ENCODE measurements around the gene AUTS2.

AUTS2 gene

DNA sequence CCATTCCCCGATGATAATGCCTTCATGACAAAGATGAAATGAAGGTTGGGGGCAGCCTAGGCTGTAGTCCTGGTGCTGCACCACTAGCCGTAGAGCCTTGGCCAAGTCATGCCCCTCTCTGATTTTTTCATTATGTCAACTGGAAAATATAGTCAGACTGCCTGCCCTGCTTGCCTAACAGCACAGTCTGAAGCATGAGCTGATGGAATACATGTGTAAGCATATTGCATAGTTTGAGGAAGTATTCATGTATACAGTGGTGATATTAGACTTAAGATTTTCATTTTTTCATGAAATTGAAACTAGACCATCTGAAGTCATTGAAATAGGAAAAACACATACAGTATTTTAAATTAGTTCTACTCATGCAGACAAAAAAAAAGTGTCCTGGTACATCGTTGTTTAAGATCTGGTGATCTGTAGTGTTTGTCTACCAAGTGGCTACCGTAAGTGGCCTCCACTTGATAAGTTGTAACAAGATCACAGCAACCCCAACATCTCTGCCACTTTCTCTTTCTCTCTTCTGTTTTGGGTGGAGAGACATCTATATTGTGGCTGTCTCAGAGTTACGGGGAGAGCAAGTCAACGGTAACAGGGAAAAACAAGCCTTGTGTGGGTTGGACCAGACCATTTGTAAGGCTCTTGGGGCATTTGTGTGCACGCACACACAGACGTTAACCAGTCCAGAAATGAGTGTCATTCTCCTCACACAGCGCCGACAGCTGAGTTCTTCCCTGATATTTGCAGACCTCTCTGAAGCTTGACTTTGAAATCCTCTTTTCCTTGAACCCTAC, 817.1 kb downstream of the AUTS2 start:
- DNase-seq = no peak

DNA sequence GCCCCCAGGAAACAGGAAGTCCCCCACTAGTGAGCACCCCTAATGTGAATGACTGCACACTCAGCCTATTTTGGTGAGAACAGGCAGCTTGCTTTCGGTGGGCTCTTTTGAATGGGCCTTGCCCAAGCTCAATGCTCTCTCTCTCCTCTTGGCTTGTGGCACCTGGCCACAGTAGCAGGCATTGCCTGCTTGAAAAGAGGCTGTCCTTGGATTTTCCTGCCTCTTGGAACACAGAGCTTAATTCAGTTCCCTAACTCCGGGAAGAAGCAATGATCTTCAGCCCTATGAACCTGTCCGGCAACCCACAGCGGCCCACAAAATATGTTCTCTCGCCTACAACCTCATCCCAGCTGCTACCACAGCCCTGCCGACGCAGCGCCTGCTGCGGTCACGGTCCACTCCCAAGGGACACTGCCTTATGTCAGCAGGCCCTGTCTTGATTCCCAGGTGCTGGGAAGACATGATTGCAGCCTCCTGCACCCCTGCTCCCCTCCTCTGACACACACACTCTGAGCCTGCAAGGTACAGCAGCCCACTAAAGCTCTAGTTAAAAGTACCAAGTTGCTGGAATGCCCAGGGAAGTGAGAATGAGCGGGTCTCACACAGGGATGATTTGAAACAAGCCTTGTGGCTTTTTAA, 818.2 kb downstream of the AUTS2 start:
- DNase-seq = no peak

DNA sequence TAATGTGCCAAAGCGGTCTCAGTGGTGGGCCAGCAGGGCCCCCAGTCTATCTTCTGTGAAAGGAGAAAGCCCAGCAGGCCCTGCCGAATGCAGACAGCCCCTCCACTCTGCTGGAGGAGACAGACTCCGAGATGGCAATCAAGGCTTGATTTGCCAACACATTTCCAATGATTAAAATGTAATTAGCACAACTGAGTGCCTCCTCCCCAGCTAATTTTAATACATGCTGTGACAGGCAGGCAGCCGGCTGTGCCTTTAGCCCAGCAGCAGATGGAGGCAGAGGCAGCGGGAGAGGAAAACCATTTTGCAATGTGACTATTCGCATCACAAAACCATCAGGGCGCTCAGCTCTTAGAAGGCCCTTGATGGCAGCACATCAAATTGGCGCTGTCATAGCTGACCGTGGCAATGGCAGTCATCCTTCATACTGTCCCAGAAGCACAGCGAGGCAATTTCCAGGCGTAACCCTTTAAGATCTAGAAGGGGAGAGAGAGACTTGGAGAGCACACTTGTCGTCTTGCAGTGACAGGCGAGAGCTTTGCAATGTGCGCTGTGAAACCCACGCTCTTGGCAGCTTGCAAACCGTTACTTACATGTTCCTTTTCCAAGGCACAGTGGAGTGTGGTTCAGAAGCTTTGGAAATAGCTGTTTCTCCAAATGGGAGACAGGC, 818.8 kb downstream of the AUTS2 start:
- DNase-seq = no peak

DNA sequence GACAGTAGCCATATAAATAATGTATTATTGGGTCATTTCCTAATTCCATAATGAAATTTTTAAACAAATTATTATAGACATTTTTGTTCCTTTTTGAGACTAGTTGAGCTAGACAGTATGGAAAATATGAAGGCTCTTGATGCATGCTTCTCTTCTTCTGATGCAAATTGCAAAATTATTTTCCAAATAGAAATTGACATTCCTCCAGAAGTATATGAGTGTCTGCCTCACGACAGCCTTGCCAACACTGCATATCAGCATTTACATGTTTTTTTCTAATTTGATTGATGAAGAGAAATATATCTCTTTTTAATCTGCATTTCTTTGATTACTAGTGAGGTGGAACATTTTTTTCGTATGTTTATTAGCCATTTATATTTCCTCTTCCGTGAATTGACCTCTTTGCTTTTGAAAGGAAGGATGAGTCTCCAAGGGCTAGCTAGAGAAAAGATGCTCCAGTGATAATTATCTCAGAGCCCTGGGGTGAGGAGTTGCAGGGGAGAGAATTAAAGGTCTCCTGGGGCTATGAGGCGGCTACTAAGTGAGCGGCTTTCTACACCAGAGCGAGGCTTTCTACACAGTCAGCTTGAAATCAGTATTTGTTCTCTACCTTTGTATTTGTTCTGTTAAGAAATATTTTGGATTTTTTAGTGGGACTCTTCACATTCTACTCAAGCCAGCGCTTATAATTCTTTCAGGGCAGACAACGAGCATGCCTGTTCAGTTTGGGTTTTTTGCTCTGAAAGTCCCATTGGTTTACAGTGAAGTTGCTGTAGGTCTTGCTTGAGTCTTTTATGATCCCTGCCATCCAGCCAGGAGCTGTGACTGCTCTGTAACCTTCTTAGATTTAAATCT, 821.5 kb downstream of the AUTS2 start:
- no peak for DNase-seq

DNA sequence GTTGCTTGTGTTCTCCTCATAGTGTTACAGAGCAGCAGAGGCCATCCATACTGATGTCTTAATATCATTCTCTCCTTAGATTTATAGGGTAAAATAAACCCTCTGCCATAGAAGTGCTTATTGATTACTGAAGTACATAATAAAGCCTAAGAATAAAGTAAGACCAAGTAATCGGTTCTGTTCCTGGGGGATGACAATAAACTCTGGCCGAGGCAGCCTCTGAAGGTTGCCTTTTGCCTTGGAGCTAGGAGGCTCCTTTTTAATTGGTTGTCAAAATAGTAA, 822.0 kb downstream of the AUTS2 start:
- DNase-seq = no peak

DNA sequence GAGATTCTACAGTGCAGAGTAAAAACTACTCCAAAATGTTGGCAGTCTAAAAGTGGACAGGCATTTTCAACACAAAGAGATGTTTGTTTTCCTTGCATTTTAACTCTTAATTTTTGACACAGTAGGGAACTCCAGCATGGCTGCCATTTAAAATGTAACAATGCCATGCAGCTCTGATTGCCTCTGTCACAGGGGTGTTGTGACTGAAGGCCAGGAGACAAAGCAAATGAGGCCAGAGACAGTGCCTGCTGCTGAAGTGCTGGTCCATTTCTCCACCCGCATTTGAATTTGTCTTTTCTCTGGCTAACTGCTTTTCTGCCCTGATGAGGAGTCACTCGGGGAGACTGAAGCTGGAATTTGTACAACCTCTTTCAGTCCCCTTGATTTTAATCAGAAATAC, 823.0 kb downstream of the AUTS2 start:
- DNase-seq = no peak

DNA sequence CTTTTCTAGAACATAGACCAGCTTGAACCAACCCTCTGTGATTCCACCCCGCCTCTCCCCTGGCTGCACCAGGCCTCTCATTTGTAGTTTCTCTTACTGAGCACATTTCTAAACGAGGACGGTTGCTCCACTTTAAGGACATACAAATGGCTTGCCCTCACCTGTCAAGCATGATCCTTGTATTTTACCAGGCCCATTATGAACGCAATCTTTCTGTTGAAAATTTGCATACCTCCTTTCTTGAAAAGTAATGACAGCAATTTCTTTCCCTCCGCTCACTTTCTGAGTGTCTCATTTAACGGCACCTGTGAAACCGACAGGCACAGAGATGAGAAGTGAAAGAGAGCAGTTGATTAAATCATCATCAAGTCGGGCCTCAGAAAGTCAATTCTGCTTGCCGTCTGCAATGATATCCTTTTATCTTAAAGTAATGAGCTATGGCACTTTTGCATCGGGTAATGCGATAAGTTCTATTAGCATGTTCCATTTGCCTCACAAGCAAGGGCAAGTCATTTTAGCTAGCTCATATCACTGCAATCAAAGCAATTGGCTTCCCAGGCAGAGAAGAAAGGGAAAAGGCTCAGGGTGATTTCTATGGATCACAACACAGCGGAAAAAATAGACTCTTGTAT, 828.1 kb downstream of the AUTS2 start:
- DNase-seq = no peak

DNA sequence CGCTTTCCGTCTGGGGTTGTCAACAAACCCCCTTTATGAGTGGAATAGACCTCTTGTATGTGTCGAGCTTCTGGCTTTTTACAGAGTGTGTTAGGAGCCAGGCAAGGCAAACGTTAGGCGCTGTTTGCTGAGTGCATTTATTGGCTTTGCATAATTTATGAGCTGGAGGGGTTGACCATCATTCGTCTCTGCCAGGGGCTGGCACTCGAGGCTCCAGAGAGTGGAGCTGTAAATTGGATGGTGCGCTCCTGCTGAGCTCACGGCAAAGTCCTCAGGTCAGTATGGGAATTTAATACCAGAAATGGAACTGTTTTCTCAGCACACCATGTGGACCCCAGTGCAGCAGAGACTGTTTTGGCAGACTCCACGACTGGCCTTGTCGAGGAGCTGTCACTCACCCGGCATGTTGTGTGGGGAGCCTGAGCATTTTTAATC, 834.3 kb downstream of the AUTS2 start:
- no peak for DNase-seq

DNA sequence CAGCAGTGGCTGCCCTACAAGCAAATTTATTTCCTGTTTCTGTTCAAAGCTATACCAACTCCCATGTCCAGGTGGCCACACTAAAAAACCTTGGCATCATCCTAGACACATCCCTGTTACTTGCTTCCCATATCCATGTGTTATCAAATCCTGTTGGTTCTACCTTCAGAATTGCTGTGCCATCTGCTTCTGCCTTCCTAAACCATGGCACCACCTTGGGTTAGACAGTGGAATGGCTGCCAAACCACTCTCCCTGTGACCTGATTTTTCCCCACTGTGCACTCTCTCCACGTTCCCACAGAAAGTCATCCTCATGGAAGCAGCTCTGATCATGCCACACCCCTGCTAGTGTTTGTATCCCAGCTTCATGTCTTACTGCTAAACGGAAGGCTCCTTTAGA, 836.1 kb downstream of the AUTS2 start:
- no peak for DNase-seq

DNA sequence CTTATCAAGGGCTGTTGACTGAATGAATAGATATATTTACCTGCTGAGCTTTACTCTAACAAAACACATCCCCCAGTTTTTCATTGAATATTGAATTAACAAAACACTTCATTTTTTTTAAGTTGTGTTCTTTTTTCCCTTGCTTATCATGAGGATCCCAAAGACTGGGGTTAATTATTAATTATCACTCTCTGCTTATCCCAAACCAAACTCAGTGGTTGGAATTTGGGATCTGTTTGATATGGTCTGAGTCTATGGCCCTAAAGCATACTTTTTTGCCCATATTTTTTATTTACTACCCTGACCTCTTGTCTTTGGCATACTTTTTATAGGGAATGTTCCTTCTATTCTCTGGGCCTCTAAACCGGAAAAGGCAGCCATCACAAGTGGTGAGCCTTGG, 836.5 kb downstream of the AUTS2 start:
- no peak for DNase-seq

DNA sequence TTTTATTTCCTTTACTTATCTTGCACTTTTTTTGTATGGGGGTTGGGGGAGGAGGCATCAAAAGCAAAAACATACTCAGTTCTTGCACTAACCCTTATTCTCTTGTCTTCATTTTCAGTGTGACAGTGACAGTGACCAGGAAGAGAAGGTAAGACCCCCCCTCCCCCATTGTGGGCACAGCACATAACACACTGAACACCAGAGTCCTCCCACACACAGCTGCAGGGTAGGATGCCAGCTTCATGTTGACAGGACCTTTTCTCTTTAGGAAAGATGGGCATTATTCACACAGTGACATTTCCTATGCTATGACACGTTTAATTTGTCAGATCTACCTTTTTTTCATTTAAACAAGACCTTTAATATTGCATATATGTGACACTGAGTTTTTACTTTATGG, 837.4 kb downstream of the AUTS2 start:
- no peak for DNase-seq

DNA sequence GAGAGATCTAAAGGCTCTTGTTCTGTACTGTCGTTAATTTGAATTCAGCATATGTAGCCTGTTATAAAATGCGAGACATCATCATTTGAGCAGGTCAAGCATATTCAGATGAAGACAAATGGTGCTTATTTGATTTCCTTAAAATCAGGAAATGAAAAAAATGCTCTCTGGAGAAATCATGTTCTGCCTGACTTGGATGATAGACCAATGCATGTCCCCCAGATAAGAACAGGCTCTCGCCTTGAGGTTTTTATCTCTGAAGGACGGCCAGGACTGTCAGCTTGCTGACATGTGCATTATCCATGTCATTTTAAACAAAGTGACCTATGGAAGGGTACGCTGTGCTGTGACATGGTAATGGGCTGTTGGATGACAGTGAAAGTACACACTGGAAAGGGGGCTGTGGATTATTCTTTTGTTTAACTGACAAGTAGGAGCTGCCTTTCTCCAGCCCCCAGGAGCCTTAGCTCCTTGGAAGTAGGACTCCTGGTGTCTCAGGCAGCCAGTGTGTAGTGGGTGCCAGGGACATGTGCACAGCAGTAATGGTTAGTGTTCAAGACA, 838.6 kb downstream of the AUTS2 start:
- no peak for DNase-seq

DNA sequence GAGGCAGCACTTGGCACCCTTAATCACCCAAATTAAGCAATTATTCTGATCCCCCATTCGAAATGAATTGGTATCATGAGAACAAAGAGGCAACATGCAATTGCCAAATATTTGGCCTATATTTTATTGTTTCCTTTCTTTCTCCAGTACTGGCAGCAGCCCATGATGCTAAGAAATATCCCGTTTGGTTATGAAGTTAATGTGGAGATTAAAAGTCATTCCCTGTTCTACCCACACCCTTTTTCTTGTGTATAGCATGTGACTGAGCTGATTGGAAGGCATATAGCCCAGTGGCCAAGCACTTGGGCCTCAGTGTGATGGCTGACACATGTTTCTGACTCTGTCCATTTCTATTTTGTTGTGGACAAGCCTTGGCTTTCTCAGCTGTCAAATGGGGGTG, 841.4 kb downstream of the AUTS2 start:
- no peak for DNase-seq

DNA sequence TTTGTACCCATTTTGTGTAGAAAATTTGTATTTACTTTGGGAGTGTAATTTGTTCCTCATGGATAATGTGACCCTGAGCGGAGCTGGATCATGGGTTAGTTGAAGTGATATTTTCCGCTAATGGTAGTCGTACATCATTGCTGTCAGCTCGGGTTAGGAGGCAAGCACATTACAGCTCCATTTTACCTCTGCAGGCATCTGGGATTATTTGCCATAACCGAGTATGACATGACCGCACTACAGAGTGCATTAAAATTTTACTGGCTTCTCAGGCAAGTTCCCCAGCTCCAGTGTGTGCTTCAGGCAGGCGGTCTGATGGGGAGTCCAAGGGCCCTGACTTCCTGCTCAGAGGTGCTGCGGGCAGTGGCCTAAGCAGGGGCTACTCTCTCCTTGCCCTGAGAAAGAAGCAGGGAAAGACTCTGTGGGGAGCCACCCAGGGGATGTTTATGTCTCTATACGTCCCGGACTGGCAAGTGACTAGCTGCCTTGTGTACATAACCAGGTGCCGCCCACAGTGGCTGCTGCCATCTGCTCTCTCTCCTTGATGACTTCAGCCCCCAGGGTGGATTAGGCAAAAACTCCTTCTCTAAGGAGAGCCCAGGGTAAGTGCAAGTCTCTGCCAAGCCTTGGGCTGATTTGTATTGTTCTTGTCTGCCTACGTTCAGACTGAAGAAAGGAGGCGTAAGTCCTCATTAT, 848.3 kb downstream of the AUTS2 start:
- no peak for DNase-seq

DNA sequence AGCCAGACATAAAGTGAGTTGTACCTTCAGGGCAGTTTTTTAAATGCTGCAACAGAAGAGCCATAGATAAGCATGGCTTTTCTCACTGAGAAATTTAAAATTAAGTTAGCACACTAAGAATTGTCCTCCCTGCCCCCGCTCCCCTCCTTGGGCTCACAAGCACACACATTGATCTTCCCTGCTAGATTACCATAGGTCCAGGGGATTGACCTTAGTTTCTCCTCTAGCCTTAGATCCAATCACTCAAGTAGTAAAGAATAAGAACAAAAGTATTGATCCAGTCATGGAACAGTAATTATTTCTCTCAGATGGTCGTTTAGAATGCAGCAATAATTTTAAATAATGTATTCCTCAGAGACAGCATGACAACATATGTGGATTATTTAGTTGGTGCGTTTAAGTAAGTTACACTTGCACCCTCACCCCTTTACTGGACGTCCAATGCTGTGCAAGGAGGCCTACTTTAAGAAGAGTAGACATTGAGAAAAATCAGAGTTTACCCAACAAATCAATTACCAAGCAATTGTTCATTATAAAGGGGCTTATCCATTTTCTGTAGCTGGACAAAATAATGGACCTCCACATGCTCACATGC, 850.1 kb downstream of the AUTS2 start:
- DNase-seq = no peak

DNA sequence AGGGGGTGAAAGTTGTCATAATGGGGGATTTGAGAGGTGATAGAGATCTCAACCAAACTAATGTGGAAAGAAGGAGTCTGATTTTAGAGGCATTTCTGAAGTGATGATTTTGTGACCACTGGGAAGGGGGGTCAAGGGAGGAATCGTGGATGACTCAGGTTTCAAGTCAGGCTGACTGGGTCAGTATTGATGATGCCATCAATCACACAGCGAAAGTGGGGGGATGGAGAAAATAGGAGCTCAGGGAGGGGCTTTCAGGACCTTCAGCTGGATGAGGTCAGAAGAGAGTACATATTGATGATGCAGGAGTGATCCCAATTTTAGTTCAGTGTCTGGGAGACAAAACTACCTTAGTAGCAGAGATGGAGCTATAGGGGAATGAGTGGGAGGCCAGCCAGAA, 852.5 kb downstream of the AUTS2 start:
- DNase-seq = no peak

DNA sequence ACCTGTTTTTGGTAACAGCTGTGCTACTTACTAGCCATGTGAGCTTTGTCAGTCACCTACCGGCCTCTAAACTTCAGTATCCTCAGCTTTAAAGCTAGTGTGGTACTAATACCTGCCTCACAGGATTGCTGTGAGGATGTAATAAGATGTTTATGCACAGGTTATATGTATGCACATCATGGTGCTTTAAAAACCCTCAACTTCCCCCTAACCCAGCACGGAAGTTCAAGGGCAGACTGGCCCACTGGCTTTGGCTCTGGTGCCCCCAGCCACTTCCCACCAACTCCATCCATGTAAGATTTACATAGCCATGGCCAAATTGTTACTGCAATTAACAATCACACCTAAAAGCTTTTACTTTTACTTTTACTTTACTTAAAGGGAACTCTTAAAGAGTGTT, 857.6 kb downstream of the AUTS2 start:
- no peak for DNase-seq

DNA sequence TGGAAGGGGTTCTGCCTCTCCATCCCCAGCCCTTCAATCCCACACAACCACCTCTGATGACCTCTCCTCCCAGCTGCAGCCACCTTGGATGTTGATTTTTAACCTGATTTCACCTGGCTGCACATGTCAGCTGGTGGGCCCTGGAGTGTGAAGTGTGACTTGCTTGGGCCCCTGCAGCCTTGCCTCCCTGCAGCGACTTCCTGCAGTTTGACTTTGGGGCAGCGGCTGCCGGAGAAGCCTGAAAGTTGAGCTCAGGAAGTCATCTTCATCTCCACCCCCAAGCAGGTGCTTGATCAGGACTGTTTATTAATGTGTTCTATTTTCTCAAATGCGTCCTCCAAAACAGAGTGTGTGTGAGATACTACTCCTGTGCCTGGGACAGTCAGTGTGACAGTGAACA, 858.4 kb downstream of the AUTS2 start:
- DNase-seq = no peak

DNA sequence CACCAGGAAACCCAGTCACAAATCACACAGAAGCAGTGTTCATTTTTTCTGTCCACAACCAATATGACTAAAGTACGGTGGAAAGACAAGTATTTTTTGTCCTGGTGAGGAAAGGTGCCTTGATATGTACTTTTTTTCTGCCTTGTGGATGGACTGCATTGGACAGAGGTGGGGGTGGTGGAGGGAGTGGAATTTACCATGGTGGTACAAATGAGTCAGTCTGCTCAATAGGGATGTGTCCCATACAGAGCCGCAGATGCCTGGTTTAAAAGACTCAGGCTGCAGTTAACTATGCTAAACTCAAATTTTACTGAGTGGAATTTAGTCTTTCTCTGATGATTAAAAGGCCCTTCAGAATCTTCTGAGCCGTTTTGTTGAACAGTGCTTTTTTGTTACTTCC, 859.2 kb downstream of the AUTS2 start:
- no peak for DNase-seq

DNA sequence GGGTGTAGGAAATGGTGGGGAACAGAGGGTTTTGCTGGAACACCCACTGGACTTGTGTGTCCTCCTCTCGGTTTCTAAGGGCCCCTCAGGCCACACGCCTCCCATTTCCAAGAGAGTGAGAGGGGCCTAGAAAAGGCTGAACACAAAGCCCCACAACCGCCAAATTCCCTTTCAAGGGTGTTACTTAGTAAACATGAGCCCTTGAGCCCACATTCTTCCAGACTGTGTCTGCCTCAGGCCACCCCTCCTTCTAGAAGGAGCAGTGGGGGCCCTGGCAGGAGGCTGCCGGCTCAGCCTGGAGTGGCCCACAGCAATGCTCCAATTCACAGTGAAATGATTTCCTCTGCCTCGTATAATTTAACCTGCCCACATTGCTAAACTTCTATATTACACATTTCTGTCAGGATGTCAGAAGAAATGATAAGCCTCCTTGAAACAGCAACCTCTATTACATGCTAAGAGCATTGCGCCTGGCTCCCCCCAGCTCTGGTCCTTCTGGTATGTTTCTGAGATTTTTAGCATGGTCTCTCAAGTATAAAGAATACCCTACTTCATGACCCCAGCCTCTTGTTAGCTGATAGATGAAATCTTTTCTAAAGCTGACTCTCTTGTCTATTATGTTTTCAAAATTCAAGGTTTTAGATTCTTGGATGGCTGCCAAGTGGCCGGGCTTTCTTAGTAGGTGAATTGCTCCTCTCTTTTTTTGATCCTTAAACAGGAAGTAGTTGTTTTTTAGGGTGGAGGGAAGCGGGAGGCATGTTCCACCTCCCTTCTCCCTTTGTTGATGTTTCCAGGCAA, 859.8 kb downstream of the AUTS2 start:
- DNase-seq = no peak

DNA sequence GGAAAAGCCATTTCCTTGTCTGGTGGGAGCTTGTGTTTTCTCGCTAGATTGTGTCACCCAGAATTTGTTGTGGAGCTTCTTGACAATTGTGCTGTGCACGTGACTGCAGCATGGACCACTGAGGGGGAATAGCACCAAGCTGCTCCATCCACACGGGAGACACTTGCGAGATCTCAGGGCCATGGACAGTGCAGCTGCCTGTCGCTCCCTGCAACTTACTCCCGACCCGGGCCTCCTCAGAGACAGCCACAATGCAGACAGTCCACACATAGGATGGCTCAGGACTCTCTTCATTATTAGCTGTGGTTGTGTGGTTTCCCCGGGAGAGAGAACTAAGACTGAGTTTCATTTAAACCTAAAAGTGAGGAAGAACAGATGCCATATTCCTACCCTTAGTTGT, 860.5 kb downstream of the AUTS2 start:
- DNase-seq = no peak

Measured in activated effector memory CD4-positive, alpha-beta T cell treated with anti-CD3 and anti-CD28 coated beads, Interleukin-2, amount 50 U/mL, for 16 hours (primary cell).